K562 (cell line): ENCODE results near the gene ARHGEF1. TPM values are rescaled to one million over a fixed set of nuclear protein-coding genes. Genes with fewer than 3 reads are reported as not detected.

Experiments used
- ATAC-seq: fragments of 200-7000 bp; cut with Tn5 transposase; 3 replicates; pipeline ENCODE4 v1.9.1; 2020; ENCODE audit warnings: moderate library complexity
- BruUV-seq: library from RNA; stranded (reverse); fragments of 400-500 nt; replicated peaks from 2 replicates; lab custom pipeline; 2021; lab: Mats Ljungman, UMichigan
- CTCF ChIA-PET: fragments of 300-600 bp; formaldehyde crosslinking; extraction: SDS; loops from one replicate; lab custom pipeline; 2021; ENCODE audit warnings: low intra/inter-chr PET ratio; lab: Yijun Ruan, JAX
- POLR2A ChIA-PET: fragments of 300-600, 350-650 bp; sonication (Branson Sonifier 250); formaldehyde crosslinking; extraction: SDS; loops from one replicate; lab custom pipeline; 2021; ENCODE audit warnings: antibody characterized with exemption, inconsistent platforms; lab: Yijun Ruan, JAX
- DNase-seq, 4 experiments: peaks; one replicate each; pipeline versions ENCODE4 v3.0.0 to v3.0.0-alpha.2; 2011 to 2018; ENCODE audit warnings: low spot score in 3 of 4, mixed read lengths in 3 of 4; ENCODE audit errors: extremely low read depth in 1 of 4
- FAIRE-seq: peaks from 2 replicates; lab custom pipeline; 2011; peaks lifted over from hg19 to GRCh38; lab: Jason Lieb, UNC
- H2AFZ ChIP-seq: 2 replicates; pipeline ENCODE4 v1.6.0; 2011; ENCODE audit warnings: low read depth, low read length, control low read depth, inconsistent platforms
- H3K27ac ChIP-seq: fragments of 200-600 bp; 3 replicates; pipeline ENCODE4 v1.8.0; 2011; ENCODE audit warnings: low read depth, mild to moderate bottlenecking, control low read depth, inconsistent platforms, low read length, moderate library complexity, mixed read lengths; ENCODE audit errors: extremely low read depth
- H3K27me3 ChIP-seq, 2 experiments: fragments of 300-600 bp in 1 of 2; 2 replicates in 1 of 2; 3 replicates in 1 of 2; pipeline versions ENCODE4 v1.6.0 to v1.8.0; 2011; ENCODE audit warnings: inconsistent platforms in 2 of 2, low read length in 2 of 2, mild to moderate bottlenecking in 1 of 2, mixed read lengths in 1 of 2, moderate library complexity in 1 of 2; ENCODE audit not compliant: control insufficient read depth in 2 of 2, insufficient read depth in 2 of 2
- H3K36me3 ChIP-seq: fragments of 300-600 bp; 3 replicates; pipeline ENCODE4 v1.8.0; 2011; ENCODE audit warnings: mild to moderate bottlenecking, low read length, inconsistent platforms; ENCODE audit not compliant: control insufficient read depth, insufficient read depth
- H3K4me1 ChIP-seq, 2 experiments: fragments of 200-600 bp in 1 of 2; replicated peaks in 1 of 2; 2 replicates in 1 of 2; 3 replicates in 1 of 2; pipeline versions ENCODE4 v1.5.1 to v1.8.0; 2011; ENCODE audit warnings: inconsistent platforms in 2 of 2, low read length in 2 of 2, mild to moderate bottlenecking in 1 of 2, mixed read lengths in 1 of 2, moderate library complexity in 1 of 2; ENCODE audit not compliant: control insufficient read depth in 2 of 2, insufficient read depth in 2 of 2
- H3K4me2 ChIP-seq: 2 replicates; pipeline ENCODE4 v1.6.1; 2011; ENCODE audit warnings: low read length, control low read depth, inconsistent platforms, mixed read lengths; ENCODE audit not compliant: insufficient read depth
- H3K4me3 ChIP-seq: fragments of 200-600 bp; sonication (generic), shearing (Covaris generic); 2 replicates; pipeline ENCODE4 v1.5.1; 2016; ENCODE audit warnings: control low read depth, inconsistent platforms
- H3K79me2 ChIP-seq: fragments of 200-600 bp; 3 replicates; pipeline ENCODE4 v1.8.0; 2011; ENCODE audit warnings: low read length, inconsistent platforms; ENCODE audit not compliant: control insufficient read depth, insufficient read depth
- H3K9ac ChIP-seq, 2 experiments: 2 replicates each; pipeline versions ENCODE4 v1.6.0 to v1.6.1; 2011; ENCODE audit warnings: low read depth in 2 of 2, low read length in 2 of 2, control low read depth in 1 of 2, inconsistent platforms in 1 of 2, mild to moderate bottlenecking in 1 of 2, mixed read lengths in 1 of 2; ENCODE audit not compliant: insufficient read depth in 1 of 2
- H3K9me1 ChIP-seq: one replicate; pipeline ENCODE4 v1.6.0; 2011; ENCODE audit warnings: inconsistent platforms, mild to moderate bottlenecking, low read length, moderate library complexity; ENCODE audit not compliant: control insufficient read depth, insufficient read depth
- H3K9me3 ChIP-seq: replicated peaks from 2 replicates; pipeline ENCODE4 v1.5.1; 2011; ENCODE audit warnings: low read depth, low read length, inconsistent platforms; ENCODE audit not compliant: control insufficient read depth, insufficient read depth
- H4K20me1 ChIP-seq: replicated peaks from 2 replicates; pipeline ENCODE4 v1.6.1; 2011; ENCODE audit warnings: low read length, inconsistent platforms, mixed read lengths; ENCODE audit not compliant: control insufficient read depth, insufficient read depth
- CC2D1A ChIP-seq: fragments of 450-650 bp; IDR thresholded peaks from 2 replicates; pipeline ENCODE4 v1.6.1; 2017; ENCODE audit warnings: mild to moderate bottlenecking
- FIP1L1 ChIP-seq: fragments of 200-400 bp; formaldehyde crosslinking; IDR thresholded peaks from 2 replicates; pipeline ENCODE4 v1.6.1; 2018; ENCODE audit warnings: mild to moderate bottlenecking, low read depth, low read length; ENCODE audit not compliant: poor library complexity, severe bottlenecking
- OTX1 ChIP-seq: fragments of 450-650 bp; formaldehyde crosslinking; IDR thresholded peaks from 2 replicates; pipeline ENCODE4 v1.4.0; 2022; ENCODE audit warnings: mild to moderate bottlenecking
- SPI1 ChIP-seq: IDR thresholded peaks from 2 replicates; pipeline ENCODE4 v1.6.1; 2011; ENCODE audit warnings: low read depth, low read length, control low read depth, borderline replicate concordance
- ZBTB7A ChIP-seq: IDR thresholded peaks from 2 replicates; pipeline ENCODE4 v1.6.1; 2011; ENCODE audit warnings: low read depth, mild to moderate bottlenecking, low read length, moderate library complexity, borderline replicate concordance; ENCODE audit not compliant: control insufficient read depth
- WGBS: fragments of 100-300 bp; shearing (Covaris generic); methylation state at CpG from one replicate; pipeline ENCODE4 v1.1.6; 2016; ENCODE audit warnings: low coverage, mixed read lengths; ENCODE audit not compliant: insufficient coverage; ENCODE audit errors: missing lambda C conversion rate; 5-methylcytosine and 5-hydroxymethylcytosine counted together
- in situ Hi-C: fragments of 300-500 bp; cut with MboI; formaldehyde crosslinking; loops from 4 replicates; pipeline ENCODE4 v1.15.0; 2018; ENCODE audit warnings: inconsistent platforms, mixed read lengths
- intact Hi-C: fragments of 100-400 bp; cut with micrococcal nuclease; formaldehyde crosslinking; loops from 2 replicates; pipeline ENCODE4 v1.14.2; 2022
- polyA plus RNA-seq, 8 experiments: library from polyadenylated mRNA; depleted of rRNA in 4 of 8; stranded (reverse) in 5 of 8; unstranded in 3 of 8; fragments of >200 nt; fragmentation: Nextera tagmentation in 2 of 8; fragmentation: Illumina TruSeq in 1 of 8; extraction: Ambion mirVana in 2 of 8; extraction: Trizol in 1 of 8; gene quantifications; 2 replicates each; pipeline versions ENCODE4 v1.2.1 to v1.2.3, GENCODE V29; 2011 to 2014; ENCODE audit warnings: inconsistent platforms in 1 of 8, missing spikeins in 1 of 8
- total RNA-seq, 7 experiments: library from RNA; depleted of rRNA in 6 of 7; stranded (reverse); fragments of >200 nt in 6 of 7; fragmentation: Illumina TruSeq in 2 of 7; extraction: Trizol in 2 of 7; gene quantifications; 2 replicates each; pipeline versions ENCODE4 v1.2.1 to v1.2.3, GENCODE V29; 2011 to 2021; ENCODE audit warnings: low replicate concordance in 1 of 7
- TF ChIP-seq, protein P1 (sequence below): sonication (generic); formaldehyde crosslinking; IDR thresholded peaks from 2 replicates; pipeline ENCODE4 v1.8.0; 2022; ENCODE audit warnings: missing genetic modification reagents, mild to moderate bottlenecking, borderline replicate concordance
- TF ChIP-seq, protein P2 (sequence below): sonication (generic); formaldehyde crosslinking; IDR thresholded peaks from 2 replicates; pipeline ENCODE4 v1.8.1; 2023; ENCODE audit warnings: mild to moderate bottlenecking, missing genetic modification reagents

The ARHGEF1 gene
- total and polyA plus RNA-seq, 9 of the 15 experiments (the other 6 are each of a cell fraction or from before 2014, with no cell fraction given): 1.9 to 149 (median 29.8) TPM

DNA sequence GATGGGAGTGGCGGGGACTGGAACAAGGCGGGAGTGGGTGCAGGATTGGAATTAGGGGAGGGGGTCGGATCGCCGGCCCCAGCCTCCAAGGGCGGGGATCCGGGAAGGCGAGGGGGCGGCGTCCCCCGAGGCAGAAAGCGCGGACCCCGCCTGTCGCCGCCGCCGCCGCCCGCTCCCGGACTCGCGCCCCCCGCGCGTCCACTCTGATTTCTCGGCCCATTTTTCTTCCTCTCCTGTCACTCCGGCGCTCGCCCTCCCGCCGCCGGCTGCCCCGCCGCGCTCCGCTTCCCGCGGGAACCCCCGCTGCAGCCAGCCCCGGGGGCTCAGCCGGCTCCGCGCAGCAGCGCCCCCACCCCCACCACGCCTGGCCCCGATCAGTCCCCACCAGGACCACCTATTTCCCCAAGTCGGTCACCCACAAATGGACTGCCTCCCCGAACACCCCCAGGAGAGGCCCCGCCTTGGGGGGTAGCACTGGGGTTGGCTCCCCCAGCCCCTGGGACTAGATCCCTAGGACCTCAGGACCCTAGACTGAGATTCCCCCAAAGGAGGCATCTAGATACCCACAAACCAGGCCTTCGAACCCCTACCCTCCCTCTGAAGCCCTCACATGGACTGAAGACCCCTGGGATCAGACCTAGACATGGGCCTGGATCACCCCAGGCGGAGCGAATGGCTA is 57.9 kb downstream of the ARHGEF1 start:
- 75% methylated on average over 11 of the region's 53 CpGs for WGBS
- Histone ChIP-seq H3K9me3 (no peaks in the 10 kb centered on the region), H3K4me3 (peak overlapping the region; percentile 58), H3K36me3 (no peaks in the 10 kb centered on the region), H3K9ac (peak overlapping the region; percentile 54 to 64; a peak in 2 of 4 replicates), H2AFZ (peak overlapping the region; percentile 89), H3K4me2 (peak overlapping the region; percentile 72), H3K4me1 (peaks cover 7 to 41% of the 10 kb centered on the region in 2 experiments; a peak in 3 of 5 replicates), H3K27ac (peak overlapping the region; percentile 70; the same call in 2 of the 3 replicates), H4K20me1 (0 out of 2 replicates have a peak, but pooled peaks cover 3% of the 10 kb centered on the region), H3K79me2 (no peaks in the 10 kb centered on the region), H3K27me3 (no peaks in the 10 kb centered on the region), H3K9me1 (no peaks in the 10 kb centered on the region)
- intact Hi-C loops: no loop called here
- ChIA-PET POLR2A (interaction anchor here (0.6 kb wide), 1 partner anchor 91 kb away, joined by 4 read pairs; no protein-coding TSS in a partner anchor), CTCF (interaction anchor here (0.6 kb wide), 1 partner anchor 13 kb away, joined by 4 read pairs; no protein-coding TSS in a partner anchor)
- BruUV-seq: no TSS peak
- TF ChIP-seq, protein P1, sequence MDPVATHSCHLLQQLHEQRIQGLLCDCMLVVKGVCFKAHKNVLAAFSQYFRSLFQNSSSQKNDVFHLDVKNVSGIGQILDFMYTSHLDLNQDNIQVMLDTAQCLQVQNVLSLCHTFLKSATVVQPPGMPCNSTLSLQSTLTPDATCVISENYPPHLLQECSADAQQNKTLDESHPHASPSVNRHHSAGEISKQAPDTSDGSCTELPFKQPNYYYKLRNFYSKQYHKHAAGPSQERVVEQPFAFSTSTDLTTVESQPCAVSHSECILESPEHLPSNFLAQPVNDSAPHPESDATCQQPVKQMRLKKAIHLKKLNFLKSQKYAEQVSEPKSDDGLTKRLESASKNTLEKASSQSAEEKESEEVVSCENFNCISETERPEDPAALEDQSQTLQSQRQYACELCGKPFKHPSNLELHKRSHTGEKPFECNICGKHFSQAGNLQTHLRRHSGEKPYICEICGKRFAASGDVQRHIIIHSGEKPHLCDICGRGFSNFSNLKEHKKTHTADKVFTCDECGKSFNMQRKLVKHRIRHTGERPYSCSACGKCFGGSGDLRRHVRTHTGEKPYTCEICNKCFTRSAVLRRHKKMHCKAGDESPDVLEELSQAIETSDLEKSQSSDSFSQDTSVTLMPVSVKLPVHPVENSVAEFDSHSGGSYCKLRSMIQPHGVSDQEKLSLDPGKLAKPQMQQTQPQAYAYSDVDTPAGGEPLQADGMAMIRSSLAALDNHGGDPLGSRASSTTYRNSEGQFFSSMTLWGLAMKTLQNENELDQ (CRISPR knock-in tag): no peak
- TF ChIP-seq, protein P2, sequence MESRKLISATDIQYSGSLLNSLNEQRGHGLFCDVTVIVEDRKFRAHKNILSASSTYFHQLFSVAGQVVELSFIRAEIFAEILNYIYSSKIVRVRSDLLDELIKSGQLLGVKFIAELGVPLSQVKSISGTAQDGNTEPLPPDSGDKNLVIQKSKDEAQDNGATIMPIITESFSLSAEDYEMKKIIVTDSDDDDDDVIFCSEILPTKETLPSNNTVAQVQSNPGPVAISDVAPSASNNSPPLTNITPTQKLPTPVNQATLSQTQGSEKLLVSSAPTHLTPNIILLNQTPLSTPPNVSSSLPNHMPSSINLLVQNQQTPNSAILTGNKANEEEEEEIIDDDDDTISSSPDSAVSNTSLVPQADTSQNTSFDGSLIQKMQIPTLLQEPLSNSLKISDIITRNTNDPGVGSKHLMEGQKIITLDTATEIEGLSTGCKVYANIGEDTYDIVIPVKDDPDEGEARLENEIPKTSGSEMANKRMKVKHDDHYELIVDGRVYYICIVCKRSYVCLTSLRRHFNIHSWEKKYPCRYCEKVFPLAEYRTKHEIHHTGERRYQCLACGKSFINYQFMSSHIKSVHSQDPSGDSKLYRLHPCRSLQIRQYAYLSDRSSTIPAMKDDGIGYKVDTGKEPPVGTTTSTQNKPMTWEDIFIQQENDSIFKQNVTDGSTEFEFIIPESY (CRISPR knock-in tag): peak; percentile 62
- TF ChIP-seq OTX1 (no peak), CC2D1A (no peak), FIP1L1 (peak; percentile 11), ZBTB7A (0 out of 2 replicates have a peak, but pooled peaks have one; percentile 37), SPI1 (no peak)
- in situ Hi-C loops: no loop called here
- ATAC-seq: no peak
- no peak for FAIRE-seq
- DNase-seq: peak in 1 of 4 experiments; percentile 35
